ENCODE measurements around the gene MTFR1L.

The MTFR1L gene

GRCh38 chr1:25867210-25867991 lies 47.6 kb downstream of the MTFR1L start:
- no peak overlapping the region; the same call in 1 of the 2 replicates for H3K4me3 ChIP-seq (ENCODE audit: low read depth, low read length)
- H3K36me3 ChIP-seq (ENCODE audit: control insufficient read depth, insufficient read depth, low read length) = peaks cover 5% of the 10 kb centered on the region; the same call in 1 of the 2 replicates
- no peaks in the 10 kb centered on the region for H3K27me3 ChIP-seq (ENCODE audit: control insufficient read depth, insufficient read depth, low read length)
- no peaks in the 10 kb centered on the region for H3K9me3 ChIP-seq (ENCODE audit: control insufficient read depth, insufficient read depth, low read length)
- H3K9ac ChIP-seq (ENCODE audit: low read depth, low read length) = no peak overlapping the region
- peaks cover 17% of the 10 kb centered on the region for H3K4me1 ChIP-seq (ENCODE audit: control insufficient read depth, insufficient read depth, low read length)
- no peak overlapping the region for H3K27ac ChIP-seq (ENCODE audit: low read depth, low read length)

GRCh38 chr1:25869909-25870606 lies 50.3 kb downstream of the MTFR1L start:
- Histone ChIP-seq H3K4me1 (ENCODE audit: control insufficient read depth, insufficient read depth, low read length) (peaks cover 24% of the 10 kb centered on the region), H3K9me3 (ENCODE audit: control insufficient read depth, insufficient read depth, low read length) (no peaks in the 10 kb centered on the region)

DNA sequence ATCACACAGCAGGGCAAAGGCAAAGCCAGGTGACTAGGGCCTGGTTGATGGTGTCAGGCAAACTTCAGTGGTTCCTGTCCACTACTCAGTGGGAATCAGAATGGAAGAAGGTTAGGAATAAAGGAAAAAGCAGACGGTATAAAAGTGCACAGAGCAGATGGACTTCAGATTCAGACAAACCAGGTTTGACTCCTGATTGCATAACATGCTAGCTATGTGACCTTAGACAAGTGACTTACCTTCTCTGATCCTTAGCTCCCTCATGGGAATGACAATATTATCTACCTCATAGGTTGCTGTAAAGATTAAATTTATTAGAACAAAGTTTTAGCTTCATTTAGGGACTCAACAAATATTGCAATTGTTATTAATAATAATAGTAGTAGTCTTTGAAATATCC lies 50.9 kb downstream of the MTFR1L start:
- no peaks in the 10 kb centered on the region for H3K36me3 ChIP-seq (ENCODE audit: control insufficient read depth, insufficient read depth, low read length)
- H3K4me3 ChIP-seq (ENCODE audit: low read depth, low read length) = no peak overlapping the region
- no peaks in the 10 kb centered on the region for H3K9me3 ChIP-seq (ENCODE audit: control insufficient read depth, insufficient read depth, low read length)
- no peak overlapping the region for H3K9ac ChIP-seq (ENCODE audit: low read depth, low read length)
- H3K4me1 ChIP-seq (ENCODE audit: control insufficient read depth, insufficient read depth, low read length) = peaks cover 24% of the 10 kb centered on the region
- H3K27me3 ChIP-seq (ENCODE audit: control insufficient read depth, insufficient read depth, low read length) = no peaks in the 10 kb centered on the region
- no peak overlapping the region for H3K27ac ChIP-seq (ENCODE audit: low read depth, low read length)

More at GRCh38 chr1:25869909-25870606, 50.3 kb downstream of the MTFR1L start:
- no peak overlapping the region for H3K9ac ChIP-seq (ENCODE audit: low read depth, low read length)
- no peaks in the 10 kb centered on the region for H3K27me3 ChIP-seq (ENCODE audit: control insufficient read depth, insufficient read depth, low read length)
- H3K4me3 ChIP-seq (ENCODE audit: low read depth, low read length) = no peak overlapping the region
- no peak overlapping the region for H3K27ac ChIP-seq (ENCODE audit: low read depth, low read length)
- no peaks in the 10 kb centered on the region for H3K36me3 ChIP-seq (ENCODE audit: control insufficient read depth, insufficient read depth, low read length)

DNA sequence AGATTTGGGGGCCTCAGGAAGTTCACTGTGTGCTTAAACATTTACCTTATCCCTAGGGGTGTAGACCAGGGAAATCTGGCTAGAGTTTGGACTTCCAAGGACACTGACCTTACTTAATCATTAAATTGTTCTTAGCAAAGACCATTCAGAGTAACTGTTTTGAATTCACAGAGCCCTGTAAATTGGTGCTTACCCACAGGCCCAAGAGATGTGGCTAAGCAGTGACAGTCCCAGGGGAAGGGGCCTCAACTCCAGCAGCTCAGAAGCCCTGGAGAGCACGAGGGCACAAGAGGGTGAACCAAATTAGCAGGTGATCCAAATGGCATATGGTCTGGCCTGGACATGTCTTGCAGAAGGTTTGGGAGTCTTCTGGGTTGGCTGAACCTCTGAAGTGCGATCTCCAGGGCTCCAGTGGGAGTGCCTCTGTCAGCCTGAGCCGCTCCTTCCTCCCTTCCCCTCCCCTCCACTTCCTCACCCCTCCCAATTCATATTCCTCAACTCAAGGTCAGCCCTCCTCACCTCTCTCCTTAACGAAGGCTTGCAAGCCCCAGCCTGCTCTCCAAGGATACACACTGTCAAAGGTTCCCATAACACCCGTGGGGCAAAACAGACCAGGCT lies 51.4 kb downstream of the MTFR1L start:
- Histone ChIP-seq H3K36me3 (ENCODE audit: control insufficient read depth, insufficient read depth, low read length) (no peaks in the 10 kb centered on the region), H3K27me3 (ENCODE audit: control insufficient read depth, insufficient read depth, low read length) (peaks cover under 1% of the 10 kb centered on the region; the same call in 1 of the 2 replicates), H3K9me3 (ENCODE audit: control insufficient read depth, insufficient read depth, low read length) (no peaks in the 10 kb centered on the region), H3K4me3 (ENCODE audit: low read depth, low read length) (no peak overlapping the region), H3K27ac (ENCODE audit: low read depth, low read length) (no peak overlapping the region), H3K9ac (ENCODE audit: low read depth, low read length) (no peak overlapping the region), H3K4me1 (ENCODE audit: control insufficient read depth, insufficient read depth, low read length) (peaks cover 28% of the 10 kb centered on the region)

DNA sequence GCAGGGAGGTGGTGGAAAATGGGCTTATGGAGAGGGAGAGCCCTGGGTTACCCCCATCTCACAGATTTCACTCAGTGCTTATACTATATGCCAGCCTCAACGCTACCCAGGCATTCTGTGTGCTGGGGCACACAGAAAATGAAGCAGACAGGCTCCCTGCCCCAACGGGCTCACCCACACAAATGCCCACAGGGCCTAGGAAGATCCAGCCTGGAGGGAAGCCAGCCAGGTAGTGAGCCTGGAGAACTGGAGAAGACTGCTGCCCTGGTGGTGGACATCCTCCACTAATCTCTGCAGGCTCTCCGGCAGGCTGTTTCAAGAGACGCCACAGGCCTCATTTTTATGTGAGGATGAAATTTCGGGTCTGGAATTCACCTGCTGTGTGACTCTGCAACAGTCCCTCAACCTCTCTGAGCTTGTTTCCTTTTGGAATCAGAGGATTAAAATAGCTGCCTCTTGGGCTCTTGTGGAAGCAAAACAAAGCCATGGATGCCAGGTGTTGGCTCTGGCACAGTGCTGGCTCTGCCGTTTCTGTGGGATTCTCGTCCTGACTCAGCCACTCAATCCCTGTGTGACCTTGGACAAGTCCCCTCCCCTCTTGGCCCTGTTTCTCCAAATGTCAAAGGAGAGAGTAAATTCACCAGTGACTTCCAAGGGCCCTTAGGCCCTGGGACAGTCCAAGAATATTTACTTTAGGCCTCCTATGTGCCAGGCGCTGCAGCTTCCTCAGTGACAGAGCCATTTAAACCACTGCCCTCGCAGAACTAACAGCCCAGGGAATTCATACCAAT lies 52.1 kb downstream of the MTFR1L start:
- no peaks in the 10 kb centered on the region for H3K9me3 ChIP-seq (ENCODE audit: control insufficient read depth, insufficient read depth, low read length)
- H3K4me1 ChIP-seq (ENCODE audit: control insufficient read depth, insufficient read depth, low read length) = peaks cover 34% of the 10 kb centered on the region
- H3K4me3 ChIP-seq (ENCODE audit: low read depth, low read length) = no peak overlapping the region
- H3K36me3 ChIP-seq (ENCODE audit: control insufficient read depth, insufficient read depth, low read length) = no peaks in the 10 kb centered on the region
- no peak overlapping the region for H3K9ac ChIP-seq (ENCODE audit: low read depth, low read length)
- H3K27ac ChIP-seq (ENCODE audit: low read depth, low read length) = no peak overlapping the region
- peaks cover 8% of the 10 kb centered on the region for H3K27me3 ChIP-seq (ENCODE audit: control insufficient read depth, insufficient read depth, low read length)

DNA sequence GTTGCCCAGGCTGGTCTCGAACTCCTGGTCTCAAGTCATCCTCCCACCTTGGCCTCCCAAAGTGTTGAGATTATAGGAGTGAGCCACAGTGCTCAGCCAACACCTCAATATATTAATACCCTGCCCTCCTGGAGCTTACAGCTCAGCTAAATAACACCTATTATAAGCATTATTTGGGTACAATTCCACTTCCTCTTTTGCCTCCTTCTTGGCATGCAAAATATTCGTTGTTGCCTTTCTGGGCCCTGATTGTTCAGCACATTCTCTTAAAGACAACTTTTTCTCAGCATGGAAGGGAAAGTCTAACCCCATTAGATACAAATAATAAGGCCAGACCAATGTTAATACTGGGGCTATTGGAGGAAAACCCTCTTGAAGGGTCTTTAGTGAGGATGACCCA lies 53.0 kb downstream of the MTFR1L start:
- no peak overlapping the region for H3K27ac ChIP-seq (ENCODE audit: low read depth, low read length)

DNA sequence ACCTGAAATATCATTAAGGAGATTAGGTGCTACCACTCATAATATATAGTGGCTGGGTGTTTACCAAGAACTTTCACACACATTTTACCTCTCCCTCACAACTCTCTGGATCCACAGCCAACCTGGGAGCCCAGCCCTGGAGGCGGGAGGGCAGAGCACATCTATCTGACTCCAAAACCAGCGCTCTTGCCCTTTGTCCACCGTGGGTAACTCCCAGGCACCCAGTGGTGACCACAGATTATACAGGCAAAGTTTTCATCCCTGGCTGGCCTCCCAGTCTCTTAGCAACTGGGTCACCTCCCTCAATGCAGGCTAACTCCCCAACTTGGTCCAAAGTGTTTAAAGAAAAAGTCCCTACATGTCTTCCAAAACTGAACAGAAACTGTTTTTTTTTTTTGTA lies 53.4 kb downstream of the MTFR1L start:
- Histone ChIP-seq H3K36me3 (ENCODE audit: control insufficient read depth, insufficient read depth, low read length) (no peaks in the 10 kb centered on the region), H3K9me3 (ENCODE audit: control insufficient read depth, insufficient read depth, low read length) (no peaks in the 10 kb centered on the region), H3K9ac (ENCODE audit: low read depth, low read length) (no peak overlapping the region), H3K4me3 (ENCODE audit: low read depth, low read length) (no peak overlapping the region), H3K4me1 (ENCODE audit: control insufficient read depth, insufficient read depth, low read length) (peaks cover 24% of the 10 kb centered on the region), H3K27me3 (ENCODE audit: control insufficient read depth, insufficient read depth, low read length) (peaks cover 12% of the 10 kb centered on the region), H3K27ac (ENCODE audit: low read depth, low read length) (no peak overlapping the region)

More for the DNA sequence above, 53.0 kb downstream of the MTFR1L start:
- Histone ChIP-seq H3K36me3 (ENCODE audit: control insufficient read depth, insufficient read depth, low read length) (no peaks in the 10 kb centered on the region), H3K27me3 (ENCODE audit: control insufficient read depth, insufficient read depth, low read length) (peaks cover 12% of the 10 kb centered on the region), H3K4me1 (ENCODE audit: control insufficient read depth, insufficient read depth, low read length) (peaks cover 28% of the 10 kb centered on the region), H3K9ac (ENCODE audit: low read depth, low read length) (no peak overlapping the region), H3K9me3 (ENCODE audit: control insufficient read depth, insufficient read depth, low read length) (no peaks in the 10 kb centered on the region), H3K4me3 (ENCODE audit: low read depth, low read length) (no peak overlapping the region)

DNA sequence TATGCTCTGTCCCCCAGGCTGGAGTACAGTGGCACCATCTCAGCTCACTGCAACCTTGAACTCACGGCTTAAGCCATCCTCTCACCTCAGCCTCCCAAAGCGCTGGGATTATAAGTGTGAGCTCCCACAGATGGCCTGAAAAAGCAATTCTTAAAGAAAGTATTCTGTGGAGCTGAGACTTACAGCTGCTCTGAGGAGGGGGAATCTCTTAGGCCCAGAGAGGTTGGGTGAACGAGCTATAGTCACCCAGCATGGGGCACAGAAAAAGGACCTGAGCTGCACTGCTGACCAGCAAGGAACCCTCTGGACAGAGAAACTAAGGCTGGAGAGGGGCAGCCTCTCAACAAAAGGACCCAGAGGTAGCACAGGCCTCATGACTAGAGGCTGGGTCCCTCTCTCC lies 54.5 kb downstream of the MTFR1L start:
- no peaks in the 10 kb centered on the region for H3K9me3 ChIP-seq (ENCODE audit: control insufficient read depth, insufficient read depth, low read length)
- peaks cover 12% of the 10 kb centered on the region for H3K27me3 ChIP-seq (ENCODE audit: control insufficient read depth, insufficient read depth, low read length)
- H3K36me3 ChIP-seq (ENCODE audit: control insufficient read depth, insufficient read depth, low read length) = no peaks in the 10 kb centered on the region
- H3K27ac ChIP-seq (ENCODE audit: low read depth, low read length) = no peak overlapping the region
- H3K4me1 ChIP-seq (ENCODE audit: control insufficient read depth, insufficient read depth, low read length) = peaks cover 22% of the 10 kb centered on the region
- H3K4me3 ChIP-seq (ENCODE audit: low read depth, low read length) = no peak overlapping the region
- H3K9ac ChIP-seq (ENCODE audit: low read depth, low read length) = no peak overlapping the region

DNA sequence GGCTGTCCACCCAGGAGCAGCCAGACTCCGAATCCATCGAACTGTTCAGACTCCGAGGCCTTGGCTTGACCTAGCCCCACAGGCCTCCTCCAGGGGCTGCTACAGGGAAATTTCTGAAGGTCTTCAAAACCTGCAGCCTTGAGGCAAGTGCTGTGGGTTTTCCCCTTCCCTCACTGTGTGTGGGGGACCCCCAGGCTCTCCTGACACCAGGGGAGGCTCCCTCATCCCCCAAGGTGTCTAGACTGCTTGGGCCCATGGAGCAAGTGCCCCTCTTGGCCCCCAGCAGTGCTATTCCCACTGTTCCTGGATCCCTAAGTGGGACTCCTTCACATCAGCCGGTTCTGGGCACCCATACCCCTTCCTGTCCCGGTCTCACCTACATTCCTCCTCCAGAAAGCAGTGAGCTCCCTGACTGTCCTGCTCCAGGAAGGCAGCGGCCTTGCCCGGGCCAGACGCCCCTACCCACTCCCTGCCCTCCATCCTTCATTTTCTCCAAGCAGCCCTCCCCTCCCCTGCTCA lies 54.9 kb downstream of the MTFR1L start:
- Histone ChIP-seq H3K9me3 (ENCODE audit: control insufficient read depth, insufficient read depth, low read length) (no peaks in the 10 kb centered on the region), H3K4me3 (ENCODE audit: low read depth, low read length) (peak overlapping the region; percentile 67), H3K27me3 (ENCODE audit: control insufficient read depth, insufficient read depth, low read length) (peaks cover 12% of the 10 kb centered on the region), H3K4me1 (ENCODE audit: control insufficient read depth, insufficient read depth, low read length) (peaks cover 20% of the 10 kb centered on the region), H3K9ac (ENCODE audit: low read depth, low read length) (peak overlapping the region; percentile 3; the same call in 1 of the 2 replicates), H3K27ac (ENCODE audit: low read depth, low read length) (no peak overlapping the region), H3K36me3 (ENCODE audit: control insufficient read depth, insufficient read depth, low read length) (no peaks in the 10 kb centered on the region)

GRCh38 chr1:25875154-25875855 lies 55.6 kb downstream of the MTFR1L start, which contains the start of gene PAQR7:
Gene PAQR7, minus strand, starts transcription at chr1:25875708. Its CDS starts 11,869 bp downstream, at chr1:25863839.
- H3K4me3 ChIP-seq (ENCODE audit: low read depth, low read length) = peak within 1 kb of the TSS; percentile 67

More at GRCh38 chr1:25875154-25875855, 55.6 kb downstream of the MTFR1L start, which contains the start of gene PAQR7:
- Histone ChIP-seq H3K27ac (ENCODE audit: low read depth, low read length) (peak within 1 kb of the TSS; percentile 79), H3K4me1 (ENCODE audit: control insufficient read depth, insufficient read depth, low read length) (peaks cover 18% of the 10 kb centered on the region), H3K9ac (ENCODE audit: low read depth, low read length) (peak within 1 kb of the TSS; percentile 49; the same call in 1 of the 2 replicates), H3K9me3 (ENCODE audit: control insufficient read depth, insufficient read depth, low read length) (no peaks in the 10 kb centered on the region), H3K36me3 (ENCODE audit: control insufficient read depth, insufficient read depth, low read length) (no peaks in the 10 kb centered on the region), H3K27me3 (ENCODE audit: control insufficient read depth, insufficient read depth, low read length) (peaks cover 12% of the 10 kb centered on the region)
